ENCODE results near the gene PRKAR2B.
A peak's percentile ranks its signal among the peaks of the same experiment; 100 is the strongest.

PRKAR2B gene

GRCh38 chr7:107035446-107035845 lies 9.1 kb upstream of the PRKAR2B start:
- TF ChIP-seq ZFP3 (CRISPR knock-in tag; IDR thresholded peaks at IDR 0.05) (peak; percentile 25; the same call in 1 of the 2 replicates), PPARA (CRISPR knock-in tag; IDR thresholded peaks at IDR 0.05; ENCODE audit: borderline replicate concordance) (no peak), SNAI2 (CRISPR knock-in tag; IDR thresholded peaks at IDR 0.05) (peak; percentile 82; the same call in 1 of the 2 replicates), ZC3H10 (CRISPR knock-in tag; IDR thresholded peaks at IDR 0.05) (peak; percentile 92), POU6F1 (CRISPR knock-in tag; IDR thresholded peaks at IDR 0.05; ENCODE audit: borderline replicate concordance, low read depth) (peak; percentile 47; the same call in 1 of the 2 replicates), PATZ1 (CRISPR knock-in tag; IDR thresholded peaks at IDR 0.05; ENCODE audit: borderline replicate concordance) (peak; percentile 84), CREB5 (CRISPR knock-in tag; IDR thresholded peaks at IDR 0.05; ENCODE audit: low read depth) (peak; percentile 67; the same call in 1 of the 2 replicates), ISL1 (CRISPR knock-in tag; IDR thresholded peaks at IDR 0.05) (peak; percentile 91), ZNF70 (CRISPR knock-in tag; IDR thresholded peaks at IDR 0.05) (no peak), TOX (CRISPR knock-in tag; IDR thresholded peaks at IDR 0.05; ENCODE audit: borderline replicate concordance) (peak; percentile 89), BACH2 (CRISPR knock-in tag; IDR thresholded peaks at IDR 0.05; ENCODE audit: borderline replicate concordance) (no peak), GLIS3 (CRISPR knock-in tag; IDR thresholded peaks at IDR 0.05) (no peak), RARB (CRISPR knock-in tag; IDR thresholded peaks at IDR 0.05) (peak; percentile 89)
- peak; percentile 99 for ATAC-seq

- TF ChIP-seq CREB5 (CRISPR knock-in tag; IDR thresholded peaks at IDR 0.05; ENCODE audit: low read depth) (no peak), ZFP3 (CRISPR knock-in tag; IDR thresholded peaks at IDR 0.05) (no peak), CSDC2 (CRISPR knock-in tag; IDR thresholded peaks at IDR 0.05) (no peak), CSRNP3 (CRISPR knock-in tag; IDR thresholded peaks at IDR 0.05) (no peak), ISL1 (CRISPR knock-in tag; IDR thresholded peaks at IDR 0.05) (no peak), PATZ1 (CRISPR knock-in tag; IDR thresholded peaks at IDR 0.05; ENCODE audit: borderline replicate concordance) (no peak), ZNF565 (CRISPR knock-in tag; conservative IDR thresholded peaks at IDR 0.05; ENCODE audit: low read depth) (no peak), GLIS3 (CRISPR knock-in tag; IDR thresholded peaks at IDR 0.05) (no peak), SNAI2 (CRISPR knock-in tag; IDR thresholded peaks at IDR 0.05) (no peak), ESRRG (CRISPR knock-in tag; IDR thresholded peaks at IDR 0.05) (no peak), ARNTL (CRISPR knock-in tag; IDR thresholded peaks at IDR 0.05; ENCODE audit: borderline replicate concordance, low read depth) (no peak), ZNF70 (CRISPR knock-in tag; IDR thresholded peaks at IDR 0.05) (no peak), TCF4 (CRISPR knock-in tag; IDR thresholded peaks at IDR 0.05; ENCODE audit: borderline replicate concordance) (no peak), PPARA (CRISPR knock-in tag; IDR thresholded peaks at IDR 0.05; ENCODE audit: borderline replicate concordance) (no peak), ZNF8 (CRISPR knock-in tag; IDR thresholded peaks at IDR 0.05) (no peak), POU6F1 (CRISPR knock-in tag; IDR thresholded peaks at IDR 0.05; ENCODE audit: borderline replicate concordance, low read depth) (no peak)
- no peak for ATAC-seq
Observed at GRCh38 chr7:107036535-107036934, 8.0 kb upstream of the PRKAR2B start.
